T-cell (primary cell): Measurements from ENCODE around the gene GTF2F2. TPM values are rescaled to one million over a fixed set of nuclear protein-coding genes. Genes with fewer than 3 reads are reported as not detected.
"Not testable (repeated sequence)": the region's sequence is repeated elsewhere in the genome, so short reads cannot be mapped to it uniquely, and the experiment has no call there.

Experiments used
- ATAC-seq, 4 experiments: fragments of 200-7000 bp in 3 of 4; fragments of 150-1000 bp in 1 of 4; cut with Tn5 transposase; replicated peaks in 1 of 4; 1 replicate in 3 of 4; 2 replicates in 1 of 4; pipeline ENCODE4 v1.10.0; 2021; ENCODE audit warnings: moderate library complexity in 3 of 4, mild to moderate bottlenecking in 2 of 4, moderate number of reproducible peaks in 1 of 4
- CTCF ChIA-PET, 2 donors: fragments of 300-600 bp; sonication (Branson Sonifier 250); formaldehyde crosslinking; loops; one replicate each; lab custom pipeline; 2022; ENCODE audit warnings: antibody characterized with exemption in 2 of 2; lab: Charles Lee
- POLR2A ChIA-PET, 2 donors: fragments of 300-600 bp; sonication (Branson Sonifier 250); formaldehyde crosslinking; loops; one replicate each; lab custom pipeline; 2022; ENCODE audit warnings: antibody characterized with exemption in 2 of 2; lab: Charles Lee
- DNase-seq, 35 experiments: peaks; one replicate each; pipeline versions ENCODE4 v3.0.0 to v3.0.0-alpha.2; 2013 to 2023
- H3K27ac ChIP-seq: one replicate; pipeline ENCODE4 v1.5.1; 2013; ENCODE audit warnings: low read length
- H3K27me3 ChIP-seq, 2 experiments: replicated peaks in 1 of 2; 1 replicate in 1 of 2; 2 replicates in 1 of 2; pipeline versions ENCODE4 v1.6.1 to v1.7.0; 2013; ENCODE audit warnings: low read length in 1 of 2, mixed read lengths in 1 of 2; ENCODE audit not compliant: control insufficient read depth in 2 of 2, insufficient read depth in 2 of 2; ENCODE audit errors: extremely low read depth in 1 of 2
- H3K36me3 ChIP-seq, 2 donors: 1 replicate in 1 of 2; 2 replicates in 1 of 2; pipeline versions ENCODE4 v1.6.1 to v1.7.0; 2013; ENCODE audit warnings: low read length in 1 of 2; ENCODE audit not compliant: control insufficient read depth in 2 of 2, insufficient read depth in 1 of 2; ENCODE audit errors: extremely low read depth in 1 of 2
- H3K4me1 ChIP-seq, 2 experiments: 1 replicate in 1 of 2; 2 replicates in 1 of 2; pipeline versions ENCODE4 v1.6.1 to v1.7.0; 2013; ENCODE audit warnings: low read length in 2 of 2, mixed read lengths in 1 of 2; ENCODE audit not compliant: insufficient read depth in 2 of 2, control insufficient read depth in 1 of 2; ENCODE audit errors: extremely low read depth in 1 of 2
- H3K4me3 ChIP-seq, 2 donors: 1 replicate in 1 of 2; 2 replicates in 1 of 2; pipeline versions ENCODE4 v1.5.1 to v1.7.0; 2013; ENCODE audit warnings: mild to moderate bottlenecking in 2 of 2, low read length in 1 of 2, moderate library complexity in 1 of 2; ENCODE audit not compliant: control insufficient read depth in 1 of 2; ENCODE audit errors: extremely low read depth in 1 of 2
- H3K9me3 ChIP-seq: 2 replicates; pipeline ENCODE4 v1.7.0; 2013
- H3K27ac Mint-ChIP-seq, 2 donors: one replicate each; pipeline ENCODE4 v1.8.0; 2020 to 2021; ENCODE audit warnings: mild to moderate bottlenecking in 2 of 2, mixed read lengths in 2 of 2
- H3K27me3 Mint-ChIP-seq, 2 donors: one replicate each; pipeline ENCODE4 v1.8.0; 2021 to 2022; ENCODE audit warnings: mixed read lengths in 2 of 2
- H3K36me3 Mint-ChIP-seq: one replicate; pipeline ENCODE4 v1.8.0; 2021; ENCODE audit warnings: mixed read lengths
- H3K4me1 Mint-ChIP-seq, 3 donors: one replicate each; pipeline ENCODE4 v1.8.0; 2020 to 2022; ENCODE audit warnings: mixed read lengths in 3 of 3, mild to moderate bottlenecking in 1 of 3
- H3K4me3 Mint-ChIP-seq, 3 donors: one replicate each; pipeline ENCODE4 v1.8.0; 2020 to 2022; ENCODE audit warnings: mild to moderate bottlenecking in 3 of 3, mixed read lengths in 3 of 3, moderate library complexity in 3 of 3
- H3K9me3 Mint-ChIP-seq, 3 donors: one replicate each; pipeline ENCODE4 v1.8.0; 2020 to 2022; ENCODE audit warnings: mixed read lengths in 3 of 3
- WGBS: methylation state at CpG from one replicate; pipeline ENCODE4 v1.1.5; 2013; ENCODE audit warnings: missing lambda C conversion rate; ENCODE audit not compliant: insufficient coverage; 5-methylcytosine and 5-hydroxymethylcytosine counted together
- total RNA-seq, 35 experiments: library from RNA in 6 of 35; stranded (reverse) in 6 of 35; fragments of 120-200 nt in 1 of 35; gene quantifications; one replicate each; pipeline versions ENCODE4 v1.2.1 to v1.2.4 and lab custom pipeline; 2013 to 2026

Gene GTF2F2
- total RNA-seq, 5 donors from 2014 or later (not counting 1 experiment from before 2014, with no cell fraction given): 12.9 to 17.0 (median 15.6) TPM

- peaks cover 41 to 49% (median 43%) of the 10 kb centered on the region in 3 donors for H3K4me1 Mint-ChIP-seq
- no peaks in the 10 kb centered on the region for H3K9me3 Mint-ChIP-seq
- Histone ChIP-seq H3K4me1 (peaks cover 22 to 40% of the 10 kb centered on the region in 2 experiments), H3K27me3 (no peaks in the 10 kb centered on the region), H3K9me3 (no peaks in the 10 kb centered on the region), H3K36me3 (no peaks in the 10 kb centered on the region), H3K27ac (peak overlapping the region; percentile 47), H3K4me3 (no peak overlapping the region)
- H3K27me3 Mint-ChIP-seq: peaks cover 0 to 2% of the 10 kb centered on the region in 2 donors
- H3K4me3 Mint-ChIP-seq: peak overlapping the region in 1 of 3 donors; percentile 53
- peak in 2 of 4 experiments; percentile 42 to 65 for ATAC-seq
- no peak for DNase-seq
- H3K36me3 Mint-ChIP-seq: no peaks in the 10 kb centered on the region
- ChIA-PET CTCF (interaction anchor here in 1 of 2 donors (0.6 to 2.0 kb wide), 4 partner anchors 9 to 863 kb away, joined by 5 to 9 read pairs (median 7); no protein-coding TSS in a partner anchor), POLR2A (no interaction called here)
- 0% methylated on average over 1 of the region's 2 CpGs for WGBS
- H3K27ac Mint-ChIP-seq: peak overlapping the region; percentile 87 to 93
Measured at GRCh38 chr13:45298206-45298505, 177.8 kb downstream of the GTF2F2 start.

GRCh38 chr13:45298550-45298949 is 178.2 kb downstream of the GTF2F2 start:
- H3K9me3 Mint-ChIP-seq, H3K27me3 ChIP-seq, H3K4me3 ChIP-seq, DNase-seq, H3K36me3 Mint-ChIP-seq, H3K36me3 ChIP-seq, H3K9me3 ChIP-seq, H3K27me3 Mint-ChIP-seq, POLR2A ChIA-PET: not testable (repeated sequence)
- Mint-ChIP-seq H3K4me3 (peak overlapping the region in 1 of 3 donors; percentile 53), H3K4me1 (peaks cover 41 to 49% (median 43%) of the 10 kb centered on the region in 3 donors), H3K27ac (peak overlapping the region; percentile 87 to 93)
- peak in 1 of 4 experiments; percentile 15 for ATAC-seq
- Histone ChIP-seq H3K4me1 (peaks cover 22 to 40% of the 10 kb centered on the region in 2 experiments), H3K27ac (peak overlapping the region; percentile 47)
- CTCF ChIA-PET: interaction anchor here in 1 of 2 donors (0.8 to 2.0 kb wide), 4 partner anchors 8 to 252 kb away, joined by 3 to 7 read pairs (median 6); no protein-coding TSS in a partner anchor
- WGBS: 96% methylated on average over 2 of the region's 3 CpGs

GRCh38 chr13:45299194-45299593 is 178.9 kb downstream of the GTF2F2 start:
- H3K27me3 ChIP-seq: no peaks in the 10 kb centered on the region
- no peak overlapping the region for H3K4me3 ChIP-seq
- DNase-seq (no peak), ATAC-seq (no peak)
- H3K36me3 ChIP-seq: no peaks in the 10 kb centered on the region
- CTCF ChIA-PET: interaction anchor here in 1 of 2 donors (0.6 to 2.0 kb wide), 3 partner anchors 9 to 253 kb away, joined by 3 to 7 read pairs (median 3); no protein-coding TSS in a partner anchor
- 97% methylated on average over 3 of the region's 3 CpGs for WGBS
- no peaks in the 10 kb centered on the region for H3K9me3 ChIP-seq
- H3K27ac ChIP-seq: no peak overlapping the region
- Mint-ChIP-seq H3K27me3 (peaks cover under 1 to 2% of the 10 kb centered on the region in 2 donors), H3K36me3 (no peaks in the 10 kb centered on the region), H3K9me3 (no peaks in the 10 kb centered on the region), H3K4me1 (peaks cover 41 to 49% (median 43%) of the 10 kb centered on the region in 3 donors), H3K27ac (no peak overlapping the region), H3K4me3 (no peak overlapping the region)
- H3K4me1 ChIP-seq: peaks cover 22 to 40% of the 10 kb centered on the region in 2 experiments
- POLR2A ChIA-PET: interaction anchor here in 1 of 2 donors (0.6 kb wide), 1 partner anchor 151 kb away, joined by 6 read pairs; no protein-coding TSS in a partner anchor

GRCh38 chr13:45300190-45300985 is 180.1 kb downstream of the GTF2F2 start:
- no peaks in the 10 kb centered on the region for H3K36me3 Mint-ChIP-seq
- no peak overlapping the region for H3K27ac Mint-ChIP-seq
- no peaks in the 10 kb centered on the region for H3K27me3 ChIP-seq
- peaks cover 2 to 5% of the 10 kb centered on the region in 2 donors for H3K27me3 Mint-ChIP-seq
- peaks cover 36 to 46% (median 40%) of the 10 kb centered on the region in 3 donors for H3K4me1 Mint-ChIP-seq
- ChIA-PET CTCF (no interaction called here), POLR2A (no interaction called here)
- peaks cover 22 to 40% of the 10 kb centered on the region in 2 experiments for H3K4me1 ChIP-seq
- H3K4me3 Mint-ChIP-seq: no peak overlapping the region
- 100% methylated on average over 2 of the region's 9 CpGs for whole genome bisulfite sequencing
- no peak for DNase-seq
- ATAC-seq: no peak
- H3K36me3 ChIP-seq: no peaks in the 10 kb centered on the region
- no peak overlapping the region for H3K27ac ChIP-seq
- no peaks in the 10 kb centered on the region for H3K9me3 Mint-ChIP-seq
- no peak overlapping the region for H3K4me3 ChIP-seq
- no peaks in the 10 kb centered on the region for H3K9me3 ChIP-seq

GRCh38 chr13:45301263-45301662 is 181.0 kb downstream of the GTF2F2 start:
- no peak for DNase-seq
- Histone ChIP-seq H3K4me3 (no peak overlapping the region), H3K27ac (no peak overlapping the region), H3K36me3 (no peaks in the 10 kb centered on the region), H3K27me3 (no peaks in the 10 kb centered on the region), H3K9me3 (no peaks in the 10 kb centered on the region), H3K4me1 (peaks cover 19 to 32% of the 10 kb centered on the region in 2 experiments)
- POLR2A ChIA-PET: no interaction called here
- no peak overlapping the region for H3K4me3 Mint-ChIP-seq
- CTCF ChIA-PET: no interaction called here
- H3K36me3 Mint-ChIP-seq: no peaks in the 10 kb centered on the region
- peaks cover 2 to 5% of the 10 kb centered on the region in 2 donors for H3K27me3 Mint-ChIP-seq
- no peak for ATAC-seq
- no peaks in the 10 kb centered on the region for H3K9me3 Mint-ChIP-seq
- peaks cover 27 to 39% (median 32%) of the 10 kb centered on the region in 3 donors for H3K4me1 Mint-ChIP-seq
- no peak overlapping the region for H3K27ac Mint-ChIP-seq
- 78% methylated on average over 4 of the region's 11 CpGs for WGBS

- no peaks in the 10 kb centered on the region for H3K9me3 Mint-ChIP-seq
- H3K36me3 ChIP-seq: no peaks in the 10 kb centered on the region
- CTCF ChIA-PET: interaction anchor here (0.6 to 1.8 kb wide), 4 partner anchors 29 to 1143 kb away, joined by 3 to 7 read pairs (median 4); no protein-coding TSS in a partner anchor
- H3K4me1 ChIP-seq: peaks cover 10 to 21% of the 10 kb centered on the region in 2 experiments
- DNase-seq (no peak), ATAC-seq (no peak)
- POLR2A ChIA-PET: no interaction called here
- no peak overlapping the region for H3K27ac Mint-ChIP-seq
- WGBS: 50% methylated on average over 1 of the region's 3 CpGs
- no peak overlapping the region for H3K27ac ChIP-seq
- peaks cover 2 to 5% of the 10 kb centered on the region in 2 donors for H3K27me3 Mint-ChIP-seq
- H3K9me3 ChIP-seq: no peaks in the 10 kb centered on the region
- no peaks in the 10 kb centered on the region for H3K36me3 Mint-ChIP-seq
- peaks cover 14 to 27% (median 21%) of the 10 kb centered on the region in 3 donors for H3K4me1 Mint-ChIP-seq
- H3K27me3 ChIP-seq: no peaks in the 10 kb centered on the region
- no peak overlapping the region for H3K4me3 Mint-ChIP-seq
- H3K4me3 ChIP-seq: no peak overlapping the region
Measured at GRCh38 chr13:45302507-45302906, 182.2 kb downstream of the GTF2F2 start.
